GM12878 (cell line): ENCODE data around the gene SYPL1. TPM values are rescaled to one million over a fixed set of nuclear protein-coding genes. Genes with fewer than 3 reads are reported as not detected.

Source experiments
- ATAC-seq: fragments of 200-7000 bp; cut with Tn5 transposase; 3 replicates; pipeline ENCODE4 v1.9.1; 2020; ENCODE audit warnings: mild to moderate bottlenecking, moderate library complexity
- BruUV-seq: library from RNA; stranded (reverse); fragments of 400-500 nt; replicated peaks from 2 replicates; lab custom pipeline; 2021; lab: Mats Ljungman, UMichigan
- CTCF ChIA-PET: fragments of 300-600 bp; sonication (Branson Sonifier 250); formaldehyde crosslinking; extraction: SDS; loops from one replicate; lab custom pipeline; 2021; ENCODE audit warnings: inconsistent platforms; lab: Yijun Ruan, JAX
- POLR2A ChIA-PET: fragments of 350-600 bp; formaldehyde crosslinking; extraction: SDS; loops from one replicate; lab custom pipeline; 2021; ENCODE audit warnings: inconsistent platforms; lab: Charles Lee
- RAD21 ChIA-PET: fragments of 300-600 bp; sonication (Branson Sonifier 250); formaldehyde crosslinking; loops from one replicate; lab custom pipeline; 2023; ENCODE audit warnings: antibody characterized with exemption; ENCODE audit not compliant: unreplicated experiment; lab: Charles Lee
- SMC1A ChIA-PET: fragments of 300-600 bp; sonication (Branson Sonifier 250); formaldehyde crosslinking; loops from one replicate; lab custom pipeline; 2023; ENCODE audit not compliant: unreplicated experiment, uncharacterized antibody; lab: Charles Lee
- DNase-seq: peaks from one replicate; pipeline ENCODE4 v3.0.0-alpha.2; 2011; ENCODE audit warnings: low read depth, low spot score
- FAIRE-seq: peaks from 3 replicates; lab custom pipeline; 2011; peaks lifted over from hg19 to GRCh38; lab: Jason Lieb, UNC
- H2AFZ ChIP-seq: 2 replicates; pipeline ENCODE4 v1.6.0; 2011; ENCODE audit warnings: low read depth, low read length, control low read depth; ENCODE audit not compliant: control insufficient read depth
- H3K27ac ChIP-seq: 2 replicates; pipeline ENCODE4 v1.5.1; 2011; ENCODE audit warnings: control low read depth; ENCODE audit not compliant: control insufficient read depth, insufficient read depth
- H3K27me3 ChIP-seq, 2 experiments: replicated peaks in 1 of 2; 2 replicates each; pipeline versions ENCODE4 v1.6.0 to v1.6.1; 2011; ENCODE audit warnings: low read length in 1 of 2; ENCODE audit not compliant: control insufficient read depth in 2 of 2, insufficient read depth in 2 of 2
- H3K36me3 ChIP-seq, 2 experiments: 2 replicates each; pipeline ENCODE4 v1.5.1; 2011; ENCODE audit warnings: low read length in 1 of 2; ENCODE audit not compliant: control insufficient read depth in 2 of 2, insufficient read depth in 2 of 2
- H3K4me1 ChIP-seq: 2 replicates; pipeline ENCODE4 v1.6.1; 2011; ENCODE audit warnings: mild to moderate bottlenecking, low read length, moderate library complexity, mixed read lengths; ENCODE audit not compliant: control insufficient read depth, insufficient read depth
- H3K4me2 ChIP-seq: 2 replicates; pipeline ENCODE4 v1.6.0; 2011; ENCODE audit warnings: control low read depth; ENCODE audit not compliant: control insufficient read depth, insufficient read depth
- H3K4me3 ChIP-seq: fragments of 200-600 bp; sonication (generic); 2 replicates; pipeline ENCODE4 v1.5.1; 2016
- H3K79me2 ChIP-seq: 2 replicates; pipeline ENCODE4 v1.6.0; 2011; ENCODE audit warnings: low read length; ENCODE audit not compliant: control insufficient read depth, insufficient read depth
- H3K9ac ChIP-seq: 2 replicates; pipeline ENCODE4 v1.8.0; 2011; ENCODE audit warnings: low read length, control low read depth, mixed read lengths; ENCODE audit not compliant: control insufficient read depth, insufficient read depth
- H3K9me3 ChIP-seq: replicated peaks from 3 replicates; pipeline ENCODE4 v1.5.1; 2011; ENCODE audit warnings: mild to moderate bottlenecking, low read length; ENCODE audit not compliant: control insufficient read depth, insufficient read depth
- H4K20me1 ChIP-seq: 2 replicates; pipeline ENCODE4 v1.6.0; 2011; ENCODE audit not compliant: control insufficient read depth, insufficient read depth
- BCL3 ChIP-seq: IDR thresholded peaks from 2 replicates; pipeline ENCODE4 v1.6.1; 2011; ENCODE audit warnings: borderline replicate concordance, low read depth, mild to moderate bottlenecking, moderate library complexity, low read length; ENCODE audit not compliant: insufficient read depth, poor library complexity, severe bottlenecking
- BMI1 ChIP-seq: fragments of 450-650 bp; IDR thresholded peaks from 2 replicates; pipeline ENCODE4 v1.6.1; 2016; ENCODE audit warnings: mild to moderate bottlenecking, moderate library complexity, borderline replicate concordance
- EED ChIP-seq: sonication (generic); IDR thresholded peaks from 2 replicates; pipeline ENCODE4 v1.6.1; 2016; ENCODE audit warnings: antibody characterized with exemption, low read depth
- HDGF ChIP-seq: fragments of 450-650 bp; IDR thresholded peaks from 2 replicates; pipeline ENCODE4 v1.6.1; 2016; ENCODE audit warnings: antibody characterized with exemption
- KDM1A ChIP-seq: fragments of 200-600 bp; sonication (generic); IDR thresholded peaks from 2 replicates; pipeline ENCODE4 v1.6.1; 2016; ENCODE audit warnings: borderline replicate concordance
- PRDM15 ChIP-seq: fragments of 450-650 bp; formaldehyde crosslinking; IDR thresholded peaks from 2 replicates; pipeline ENCODE4 v1.4.0; 2020; ENCODE audit warnings: mild to moderate bottlenecking, moderate library complexity
- RFX5 ChIP-seq: IDR thresholded peaks from 2 replicates; pipeline ENCODE4 v1.6.1; 2011; ENCODE audit warnings: low read depth, low read length, improper control_type of control experiment
- SIX5 ChIP-seq: IDR thresholded peaks from 2 replicates; pipeline ENCODE4 v1.6.1; 2011; ENCODE audit warnings: mild to moderate bottlenecking, low read depth, low read length, moderate library complexity; ENCODE audit not compliant: severe bottlenecking
- YY1 ChIP-seq: IDR thresholded peaks from 2 replicates; pipeline ENCODE4 v1.6.1; 2011; ENCODE audit warnings: low read depth, mild to moderate bottlenecking, low read length
- ZNF274 ChIP-seq: IDR thresholded peaks from one replicate; pipeline ENCODE4 v1.8.0; 2011; ENCODE audit not compliant: insufficient read length, insufficient read depth
- ZZZ3 ChIP-seq: IDR thresholded peaks from 2 replicates; pipeline ENCODE4 v1.6.1; 2011; ENCODE audit warnings: low read depth; ENCODE audit not compliant: control insufficient read depth, insufficient read length
- WGBS: methylation state at CpG from one replicate; pipeline ENCODE4 v1.1.6; 2016; ENCODE audit warnings: low lambda C conversion rate; ENCODE audit not compliant: insufficient replicate concordance, insufficient coverage; ENCODE audit errors: missing lambda C conversion rate; 5-methylcytosine and 5-hydroxymethylcytosine counted together
- in situ Hi-C: fragments of 300-500 bp; cut with MboI; formaldehyde crosslinking; loops from 9 replicates; pipeline ENCODE4 v1.14.3; 2018; ENCODE audit warnings: mixed read lengths
- intact Hi-C: fragments of 100-400 bp; cut with micrococcal nuclease; formaldehyde crosslinking; loops from one replicate; pipeline ENCODE4 v1.14.2; 2022; ENCODE audit not compliant: unreplicated experiment
- polyA plus RNA-seq, 11 experiments: library from polyadenylated mRNA; depleted of rRNA in 4 of 11; unstranded in 6 of 11; stranded (reverse) in 5 of 11; fragments of >200 nt; fragmentation: Nextera tagmentation in 4 of 11; fragmentation: Illumina TruSeq in 1 of 11; extraction: Ambion mirVana in 4 of 11; extraction: Trizol in 1 of 11; gene quantifications; 1 replicate in 1 of 11; 2 replicates in 10 of 11; pipeline versions ENCODE4 v1.2.1 to v1.2.3, GENCODE V29; 2011 to 2016; ENCODE audit warnings: inconsistent platforms in 2 of 11, missing spikeins in 2 of 11, low read depth in 1 of 11
- total RNA-seq, 4 experiments: library from RNA; depleted of rRNA in 3 of 4; stranded (reverse); fragments of >200 nt in 3 of 4; fragmentation: Illumina TruSeq in 1 of 4; extraction: Trizol in 1 of 4; gene quantifications; 2 replicates each; pipeline versions ENCODE4 v1.2.1 to v1.2.3, GENCODE V29; 2013 to 2021
- TF ChIP-seq, protein P1 (sequence below): fragments of 450-650 bp; IDR thresholded peaks from 2 replicates; pipeline ENCODE4 v1.6.1; 2017; ENCODE audit warnings: borderline replicate concordance

The SYPL1 gene
- total and polyA plus RNA-seq, 10 of the 15 experiments (the other 5 are each of a cell fraction or from before 2014, with no cell fraction given), result 34.5 to 177 (median 87.3) TPM

DNA sequence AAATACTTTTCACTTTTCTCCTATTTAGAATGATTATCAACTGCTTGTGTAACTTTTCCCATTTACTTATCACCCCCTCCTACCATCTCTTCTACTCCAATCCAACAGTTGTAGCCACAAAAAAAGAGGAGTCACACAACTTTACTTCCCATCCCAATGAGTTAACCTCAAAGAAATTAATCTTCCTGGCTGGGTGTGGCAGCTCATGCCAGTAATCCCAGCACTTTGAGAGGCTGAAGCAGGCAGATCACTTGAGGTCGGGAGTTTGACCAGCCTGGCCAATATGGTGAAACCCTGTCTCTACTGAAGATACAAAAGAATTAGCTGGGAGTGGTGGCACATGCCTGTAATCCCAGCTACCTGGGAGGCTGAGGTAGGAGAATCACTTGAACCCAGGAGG, 19.9 kb downstream of the SYPL1 start:
- no peak for TF ChIP-seq EED
- TF ChIP-seq HDGF, result no peak
- TF ChIP-seq KDM1A, result no peak
- TF ChIP-seq PRDM15, result no peak
- TF ChIP-seq, protein P1, sequence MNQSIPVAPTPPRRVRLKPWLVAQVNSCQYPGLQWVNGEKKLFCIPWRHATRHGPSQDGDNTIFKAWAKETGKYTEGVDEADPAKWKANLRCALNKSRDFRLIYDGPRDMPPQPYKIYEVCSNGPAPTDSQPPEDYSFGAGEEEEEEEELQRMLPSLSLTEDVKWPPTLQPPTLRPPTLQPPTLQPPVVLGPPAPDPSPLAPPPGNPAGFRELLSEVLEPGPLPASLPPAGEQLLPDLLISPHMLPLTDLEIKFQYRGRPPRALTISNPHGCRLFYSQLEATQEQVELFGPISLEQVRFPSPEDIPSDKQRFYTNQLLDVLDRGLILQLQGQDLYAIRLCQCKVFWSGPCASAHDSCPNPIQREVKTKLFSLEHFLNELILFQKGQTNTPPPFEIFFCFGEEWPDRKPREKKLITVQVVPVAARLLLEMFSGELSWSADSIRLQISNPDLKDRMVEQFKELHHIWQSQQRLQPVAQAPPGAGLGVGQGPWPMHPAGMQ, result no peak
- no peak for TF ChIP-seq BMI1
- TF ChIP-seq SIX5, result no peak
- no peak for TF ChIP-seq RFX5
- TF ChIP-seq BCL3, result no peak
- no peak for TF ChIP-seq YY1
- no peak for TF ChIP-seq ZZZ3
- TF ChIP-seq ZNF274, result no peak
- TF ChIP-seq, all 136 proteins: peak for 0
- H4K20me1 ChIP-seq, result no peaks in the 10 kb centered on the region
- RAD21 ChIA-PET, result interaction anchor here (0.9 to 1.3 kb wide), 2 partner anchors 21 to 63 kb away, joined by 4 to 5 read pairs; no protein-coding TSS in a partner anchor
- no peak overlapping the region for H3K27ac ChIP-seq
- H3K79me2 ChIP-seq, result no peaks in the 10 kb centered on the region
- CTCF ChIA-PET, result interaction anchor here (1.0 to 1.3 kb wide), 2 partner anchors 34 to 36 kb away, joined by 3 to 4 read pairs; no protein-coding TSS in a partner anchor
- FAIRE-seq, result no peak
- in situ Hi-C loops (no loop called here), intact Hi-C loops (no loop called here)
- no peak overlapping the region for H3K4me3 ChIP-seq
- no TSS peak for BruUV-seq
- 100% methylated on average over 1 of the region's 1 CpG for WGBS
- DNase-seq, result no peak
- H3K36me3 ChIP-seq, result peaks cover 5 to 10% of the 10 kb centered on the region in 2 experiments
- POLR2A ChIA-PET, result interaction anchor here (0.7 to 1.3 kb wide), 4 partner anchors 10 to 30 kb away, joined by 3 to 4 read pairs (median 3); no protein-coding TSS in a partner anchor
- SMC1A ChIA-PET, result interaction anchor here (0.7 to 3.1 kb wide), 3 partner anchors 11 to 34 kb away, joined by 3 to 16 read pairs (median 5); no protein-coding TSS in a partner anchor
- H3K27me3 ChIP-seq, result no peaks in the 10 kb centered on the region
- no peak overlapping the region for H3K9ac ChIP-seq
- H3K4me1 ChIP-seq, result peaks cover 17% of the 10 kb centered on the region
- no peak overlapping the region for H3K4me2 ChIP-seq
- no peak for ATAC-seq
- H3K9me3 ChIP-seq, result no peaks in the 10 kb centered on the region
- no peak overlapping the region for H2AFZ ChIP-seq
